ENCODE measurements around the gene KCTD10.

Gene KCTD10, protein sequence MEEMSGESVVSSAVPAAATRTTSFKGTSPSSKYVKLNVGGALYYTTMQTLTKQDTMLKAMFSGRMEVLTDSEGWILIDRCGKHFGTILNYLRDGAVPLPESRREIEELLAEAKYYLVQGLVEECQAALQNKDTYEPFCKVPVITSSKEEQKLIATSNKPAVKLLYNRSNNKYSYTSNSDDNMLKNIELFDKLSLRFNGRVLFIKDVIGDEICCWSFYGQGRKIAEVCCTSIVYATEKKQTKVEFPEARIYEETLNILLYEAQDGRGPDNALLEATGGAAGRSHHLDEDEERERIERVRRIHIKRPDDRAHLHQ

DNA sequence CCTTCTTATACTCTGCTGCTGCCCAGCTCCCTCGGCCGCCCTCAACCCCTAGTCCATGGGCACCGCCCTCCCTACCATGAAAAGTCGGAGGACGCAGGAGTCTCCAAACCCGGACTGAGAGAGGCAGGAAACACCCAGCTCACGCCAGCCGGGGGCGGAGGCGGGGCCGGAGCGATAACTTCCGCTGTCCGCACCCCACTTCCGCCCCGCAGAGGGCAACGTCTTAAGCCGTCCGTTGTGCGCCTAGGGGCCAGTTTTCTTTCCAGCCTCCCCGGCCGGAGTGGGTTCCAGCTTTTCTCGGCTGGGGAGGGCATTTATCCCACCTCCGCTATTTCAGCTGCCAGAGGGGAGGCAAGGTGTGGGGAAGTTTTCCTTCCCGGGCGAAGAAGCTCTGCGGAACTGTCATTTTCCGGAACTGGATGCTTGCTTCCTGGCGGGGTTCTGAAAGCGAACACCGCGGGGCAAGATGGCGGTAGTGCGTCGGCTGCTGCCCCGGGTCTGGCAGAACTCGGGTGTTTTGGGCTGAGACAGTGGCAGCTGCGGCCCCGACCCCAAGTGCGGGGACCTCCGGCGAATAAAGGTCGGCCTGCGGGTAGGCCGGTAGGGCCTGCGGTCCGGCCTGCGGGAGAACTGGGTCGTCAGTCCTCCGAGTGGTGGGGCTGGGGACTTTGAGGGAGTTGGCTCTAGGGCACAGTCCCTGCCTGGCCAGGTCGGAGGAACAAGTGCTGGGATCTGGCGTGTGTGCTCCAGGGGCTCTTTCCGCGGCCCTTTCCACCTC, at the start of gene KCTD10, which contains the start of gene UBE3B:
TSS of gene KCTD10 (minus strand) at position 116 of the 778 bp plus-strand sequence. CDS start at position 78, 38 bp downstream.
TSS of gene UBE3B (plus strand) at position 450 of the 778 bp plus-strand sequence. CDS start 5,918 bp downstream, outside the sequence.
- Mint-ChIP-seq H3K4me1 (peaks cover 40% of the 10 kb centered on the region), H3K4me3 (peak within 1 kb of the TSS; percentile 99), H3K27me3 (no peaks in the 10 kb centered on the region), H3K36me3 (ENCODE audit: insufficient read depth) (peaks cover 11% of the 10 kb centered on the region), H3K27ac (ENCODE audit: low read depth) (peak within 1 kb of the TSS; percentile 98), H3K9me3 (no peaks in the 10 kb centered on the region)
- ATAC-seq (replicated peaks; ENCODE audit: extremely low read depth, poor library complexity, severe bottlenecking) = peak; percentile 96
- DNase-seq (ENCODE audit: low spot score in 2 of 2) = peak; percentile 81 to 87

DNA sequence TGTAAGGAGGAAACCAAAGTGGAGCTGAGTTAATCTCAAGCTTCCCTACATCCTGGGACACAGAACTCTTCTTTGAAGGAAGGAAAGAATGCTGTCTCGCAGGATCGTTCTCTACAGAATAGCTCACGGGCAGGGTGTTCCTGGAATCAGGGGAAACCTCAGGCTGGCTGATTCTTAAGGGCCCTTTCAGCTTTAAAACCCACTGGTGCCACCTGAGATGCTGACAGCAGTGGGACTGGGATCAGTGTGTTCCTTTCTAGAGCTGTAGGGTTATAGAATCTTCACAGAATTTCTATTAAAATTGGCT, 48.1 kb upstream of the KCTD10 start:
- ATAC-seq (replicated peaks; ENCODE audit: extremely low read depth, poor library complexity, severe bottlenecking) = no peak
- H3K4me1 Mint-ChIP-seq = no peaks in the 10 kb centered on the region
- H3K36me3 Mint-ChIP-seq (ENCODE audit: insufficient read depth) = peaks cover 32% of the 10 kb centered on the region
- DNase-seq (ENCODE audit: low spot score in 2 of 2) = no peak
- H3K4me3 Mint-ChIP-seq = no peak overlapping the region
- H3K9me3 Mint-ChIP-seq = no peaks in the 10 kb centered on the region
- H3K27ac Mint-ChIP-seq (ENCODE audit: low read depth) = no peak overlapping the region
- no peaks in the 10 kb centered on the region for H3K27me3 Mint-ChIP-seq

DNA sequence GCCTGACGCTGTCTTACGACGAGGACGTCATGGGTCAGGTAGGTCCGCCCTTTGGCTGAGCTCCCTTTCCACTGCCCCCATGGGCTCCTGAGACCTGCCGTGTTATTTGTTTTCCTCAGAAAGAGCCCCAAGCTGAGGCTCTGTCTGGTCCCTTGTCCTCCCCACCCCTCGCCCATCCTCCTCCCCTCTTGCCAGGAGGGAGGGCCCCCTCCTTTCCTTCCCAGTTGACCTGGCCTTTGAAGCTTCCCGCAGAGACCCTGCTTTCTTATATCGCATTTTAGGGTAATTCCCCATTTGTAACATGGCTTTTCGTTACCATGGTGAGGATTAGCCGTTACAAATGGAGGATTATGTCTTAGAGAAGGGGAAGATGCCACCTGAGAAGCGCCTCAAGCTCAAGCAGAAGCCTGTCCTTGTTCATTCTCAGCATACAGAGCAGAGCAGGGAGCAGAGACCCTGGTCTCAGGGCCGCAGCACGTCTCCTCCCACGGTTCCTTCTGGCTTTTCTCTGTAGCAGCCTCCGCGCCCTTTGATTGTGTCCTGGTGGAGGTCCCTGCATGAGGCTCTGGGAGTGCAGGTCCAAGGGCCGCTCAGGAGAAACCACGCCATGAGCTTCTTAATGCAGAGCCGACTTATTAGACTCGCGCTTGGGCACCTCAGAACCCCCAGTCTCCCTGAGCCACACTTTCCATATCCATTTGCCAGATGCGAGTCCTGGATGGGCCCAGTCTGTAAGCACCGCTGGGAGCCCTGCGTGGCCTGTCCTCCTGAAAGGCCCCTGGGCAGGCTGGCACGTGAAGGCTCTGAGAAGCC, 47.6 kb upstream of the KCTD10 start:
- no peak overlapping the region for H3K27ac Mint-ChIP-seq (ENCODE audit: low read depth)
- no peak for ATAC-seq (replicated peaks; ENCODE audit: extremely low read depth, poor library complexity, severe bottlenecking)

DNA sequence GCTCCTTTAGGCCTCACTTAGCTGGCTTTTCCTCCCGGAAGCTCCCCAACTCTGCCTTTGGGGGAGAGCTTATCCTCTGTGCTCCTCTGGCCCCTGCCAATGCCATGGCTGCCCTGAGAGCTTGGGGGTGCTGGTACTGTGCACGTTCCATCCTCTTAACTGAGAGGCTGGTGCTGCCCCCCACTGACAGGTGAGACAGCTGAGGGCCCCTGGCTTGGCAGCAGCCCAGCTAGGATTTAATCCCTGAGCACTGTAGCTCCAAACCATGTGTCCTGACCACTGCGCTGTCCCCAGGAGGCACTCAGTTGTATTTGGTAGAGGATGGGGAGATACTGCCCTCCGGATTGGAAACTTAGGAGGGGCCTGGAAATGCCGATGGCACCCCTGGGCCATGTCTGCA, 46.4 kb upstream of the KCTD10 start:
- Mint-ChIP-seq H3K4me3 (no peak overlapping the region), H3K9me3 (no peaks in the 10 kb centered on the region), H3K4me1 (no peaks in the 10 kb centered on the region), H3K27me3 (no peaks in the 10 kb centered on the region), H3K36me3 (ENCODE audit: insufficient read depth) (peaks cover 23% of the 10 kb centered on the region), H3K27ac (ENCODE audit: low read depth) (no peak overlapping the region)
- no peak for DNase-seq (ENCODE audit: low spot score in 2 of 2)
- no peak for ATAC-seq (replicated peaks; ENCODE audit: extremely low read depth, poor library complexity, severe bottlenecking)

More for the DNA sequence above, 47.6 kb upstream of the KCTD10 start:
- H3K36me3 Mint-ChIP-seq (ENCODE audit: insufficient read depth) = peaks cover 29% of the 10 kb centered on the region
- DNase-seq (ENCODE audit: low spot score in 2 of 2) = no peak
- no peaks in the 10 kb centered on the region for H3K9me3 Mint-ChIP-seq
- H3K4me3 Mint-ChIP-seq = no peak overlapping the region
- H3K27me3 Mint-ChIP-seq = no peaks in the 10 kb centered on the region
- no peaks in the 10 kb centered on the region for H3K4me1 Mint-ChIP-seq

DNA sequence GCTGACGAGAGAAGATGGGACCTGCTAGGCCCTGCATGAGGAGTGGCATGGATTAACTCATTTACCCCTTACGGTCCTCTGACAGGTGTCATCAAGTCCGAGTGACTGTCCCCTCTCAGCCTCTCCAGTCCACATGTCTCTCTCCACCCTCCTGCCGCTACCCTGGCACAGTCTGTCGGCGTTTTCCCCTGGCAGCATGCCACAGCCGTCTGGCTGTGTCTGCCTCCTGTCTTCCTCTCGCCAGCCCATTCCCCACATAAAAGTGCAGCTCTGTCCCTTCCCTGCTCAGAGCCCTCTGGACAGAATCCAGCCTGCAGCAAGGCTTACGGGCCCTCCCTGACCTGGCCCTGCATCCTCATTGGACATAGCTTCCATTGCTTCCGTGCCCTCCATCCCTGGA, 46.0 kb upstream of the KCTD10 start:
- Mint-ChIP-seq H3K36me3 (ENCODE audit: insufficient read depth) (peaks cover 26% of the 10 kb centered on the region), H3K27ac (ENCODE audit: low read depth) (no peak overlapping the region), H3K4me1 (no peaks in the 10 kb centered on the region), H3K4me3 (no peak overlapping the region), H3K9me3 (no peaks in the 10 kb centered on the region), H3K27me3 (no peaks in the 10 kb centered on the region)
- no peak for ATAC-seq (replicated peaks; ENCODE audit: extremely low read depth, poor library complexity, severe bottlenecking)
- DNase-seq (ENCODE audit: low spot score in 2 of 2) = no peak

DNA sequence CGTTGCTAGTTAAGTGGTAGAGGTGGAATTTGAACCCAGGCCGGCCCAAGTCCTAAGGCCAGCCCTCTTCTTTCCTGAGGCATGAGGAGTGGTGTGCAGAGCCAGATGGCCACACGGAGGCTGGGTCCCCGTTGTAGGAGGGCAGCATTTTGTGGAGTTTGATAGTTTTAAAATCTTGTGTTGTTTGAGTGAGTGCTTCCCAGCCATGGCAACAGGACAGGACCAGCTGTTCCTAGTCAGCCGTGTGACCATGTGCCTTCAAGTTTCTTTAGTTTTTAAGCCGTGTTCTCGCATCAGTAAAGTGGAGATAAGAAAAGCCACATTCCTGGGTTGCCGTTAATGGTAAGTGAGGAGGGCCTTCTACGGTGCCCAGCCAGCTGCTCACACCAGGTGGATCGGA, 44.7 kb upstream of the KCTD10 start:
- Mint-ChIP-seq H3K4me3 (no peak overlapping the region), H3K4me1 (no peaks in the 10 kb centered on the region), H3K27me3 (no peaks in the 10 kb centered on the region), H3K9me3 (no peaks in the 10 kb centered on the region), H3K36me3 (ENCODE audit: insufficient read depth) (peaks cover 25% of the 10 kb centered on the region), H3K27ac (ENCODE audit: low read depth) (no peak overlapping the region)
- no peak for DNase-seq (ENCODE audit: low spot score in 2 of 2)
- ATAC-seq (replicated peaks; ENCODE audit: extremely low read depth, poor library complexity, severe bottlenecking) = no peak

DNA sequence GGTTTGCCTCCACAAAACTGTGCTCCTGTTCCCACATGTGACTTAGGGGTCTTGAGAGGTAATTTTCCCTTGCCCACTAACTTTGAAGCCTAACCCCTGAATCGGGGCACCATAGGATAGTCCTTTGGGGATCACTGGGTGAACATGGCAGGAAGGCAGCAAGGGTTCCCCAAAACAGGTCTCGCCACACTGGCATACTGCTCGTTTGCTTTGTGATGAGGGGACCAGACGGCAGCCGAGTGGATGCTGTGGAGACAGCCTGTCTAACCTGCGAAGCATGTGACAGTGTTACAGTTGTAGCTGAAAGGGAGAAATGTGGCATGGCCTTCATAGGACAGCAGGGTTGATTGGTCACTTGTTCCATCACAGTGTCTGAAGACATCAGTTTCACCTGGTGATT, 42.7 kb upstream of the KCTD10 start:
- no peaks in the 10 kb centered on the region for H3K4me1 Mint-ChIP-seq
- peaks cover 25% of the 10 kb centered on the region for H3K36me3 Mint-ChIP-seq (ENCODE audit: insufficient read depth)
- H3K9me3 Mint-ChIP-seq = no peaks in the 10 kb centered on the region
- H3K27me3 Mint-ChIP-seq = no peaks in the 10 kb centered on the region
- DNase-seq (ENCODE audit: low spot score in 2 of 2) (no peak), ATAC-seq (replicated peaks; ENCODE audit: extremely low read depth, poor library complexity, severe bottlenecking) (no peak)
- H3K27ac Mint-ChIP-seq (ENCODE audit: low read depth) = no peak overlapping the region
- no peak overlapping the region for H3K4me3 Mint-ChIP-seq

DNA sequence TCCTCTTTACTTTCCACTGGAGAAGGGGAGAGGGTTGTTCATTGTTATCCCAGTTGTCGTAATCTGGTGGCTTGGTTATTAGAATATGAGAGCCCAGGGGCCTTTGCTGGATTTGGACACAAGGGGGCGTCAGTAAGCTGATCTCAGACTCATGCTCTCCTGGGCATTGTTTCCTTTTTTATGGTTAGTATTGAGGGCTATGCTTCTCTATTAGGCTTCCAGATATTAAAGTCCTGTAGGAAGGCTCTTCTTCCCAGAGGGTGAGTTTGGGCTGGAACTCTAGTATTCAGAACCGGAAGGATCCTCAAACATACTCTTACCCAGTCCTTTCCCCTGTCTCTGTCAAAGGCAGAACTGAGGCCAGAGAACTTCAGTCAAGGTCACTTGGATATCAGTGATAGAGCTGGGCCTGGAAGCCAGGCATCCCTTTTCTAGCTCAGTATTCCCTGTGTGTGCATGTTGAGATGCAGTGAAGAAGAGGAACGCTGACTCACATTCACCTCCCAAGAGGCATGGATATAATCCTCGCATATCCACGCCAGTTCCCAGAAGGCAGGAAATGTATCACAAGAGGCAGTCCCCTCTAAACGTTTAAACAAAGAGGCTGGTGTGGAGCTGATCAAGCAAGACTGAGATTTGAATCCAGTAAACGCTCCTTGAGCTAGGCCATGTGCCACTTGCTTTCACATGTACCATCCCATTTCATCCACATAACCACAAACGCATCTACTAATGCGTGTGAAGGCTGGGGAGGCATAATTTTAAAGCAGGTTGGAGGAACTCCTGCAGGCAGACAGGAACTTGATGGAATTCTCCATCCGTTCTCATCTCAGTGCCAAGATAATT, 41.9 kb upstream of the KCTD10 start:
- no peak overlapping the region for H3K27ac Mint-ChIP-seq (ENCODE audit: low read depth)
- no peaks in the 10 kb centered on the region for H3K27me3 Mint-ChIP-seq
- H3K4me1 Mint-ChIP-seq = no peaks in the 10 kb centered on the region
- H3K4me3 Mint-ChIP-seq = no peak overlapping the region
- peak; percentile 38 for DNase-seq (ENCODE audit: low spot score in 2 of 2)
- H3K36me3 Mint-ChIP-seq (ENCODE audit: insufficient read depth) = peaks cover 28% of the 10 kb centered on the region
- H3K9me3 Mint-ChIP-seq = no peaks in the 10 kb centered on the region
- ATAC-seq (replicated peaks; ENCODE audit: extremely low read depth, poor library complexity, severe bottlenecking) = no peak

DNA sequence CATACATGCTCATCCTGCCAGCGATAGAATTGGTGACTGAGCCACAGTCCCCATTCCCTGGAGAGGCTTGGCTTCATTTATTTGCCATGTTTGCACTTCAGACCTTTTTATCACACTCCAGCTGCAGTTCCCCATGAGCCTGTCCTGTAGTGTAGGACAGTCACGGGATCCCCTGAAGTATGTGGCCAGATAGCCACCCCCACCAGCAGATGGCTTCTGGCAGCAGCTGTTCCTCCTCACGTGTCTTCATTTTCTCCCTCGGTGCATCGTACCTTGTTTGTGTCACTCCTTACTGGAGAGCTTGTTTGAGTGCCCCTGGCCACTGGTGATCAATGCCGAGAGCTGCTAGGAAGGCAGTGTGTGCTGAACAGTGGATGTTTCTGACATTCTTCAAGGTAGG, 40.5 kb upstream of the KCTD10 start:
- ATAC-seq (replicated peaks; ENCODE audit: extremely low read depth, poor library complexity, severe bottlenecking) (no peak), DNase-seq (ENCODE audit: low spot score in 2 of 2) (no peak)
- no peak overlapping the region for H3K27ac Mint-ChIP-seq (ENCODE audit: low read depth)
- H3K4me1 Mint-ChIP-seq = no peaks in the 10 kb centered on the region
- H3K4me3 Mint-ChIP-seq = no peak overlapping the region
- H3K9me3 Mint-ChIP-seq = no peaks in the 10 kb centered on the region
- no peaks in the 10 kb centered on the region for H3K27me3 Mint-ChIP-seq
- H3K36me3 Mint-ChIP-seq (ENCODE audit: insufficient read depth) = peaks cover 35% of the 10 kb centered on the region

DNA sequence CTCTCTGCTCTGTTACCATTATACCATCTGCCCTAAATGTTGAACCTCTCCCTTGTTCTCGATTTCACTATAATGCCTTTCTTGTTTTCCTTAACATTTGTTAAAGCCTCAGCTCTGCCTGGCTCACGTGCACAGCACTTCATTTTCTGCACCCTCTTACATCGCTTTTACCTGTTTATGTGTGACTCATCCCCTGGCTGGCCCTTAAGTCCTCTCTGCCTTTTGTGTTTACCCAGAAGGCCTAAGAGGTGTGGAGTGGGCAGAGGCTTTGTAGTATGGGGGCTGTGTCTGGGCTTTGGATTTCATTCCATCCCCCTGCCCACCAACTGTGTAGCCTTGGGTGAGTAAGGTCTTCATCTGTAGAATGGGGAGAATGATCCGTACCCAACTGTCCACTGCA, 36.9 kb upstream of the KCTD10 start:
- no peak for DNase-seq (ENCODE audit: low spot score in 2 of 2)
- H3K36me3 Mint-ChIP-seq (ENCODE audit: insufficient read depth) = peaks cover 46% of the 10 kb centered on the region
- no peak for ATAC-seq (replicated peaks; ENCODE audit: extremely low read depth, poor library complexity, severe bottlenecking)
- H3K4me3 Mint-ChIP-seq = no peak overlapping the region
- no peaks in the 10 kb centered on the region for H3K27me3 Mint-ChIP-seq
- no peak overlapping the region for H3K27ac Mint-ChIP-seq (ENCODE audit: low read depth)
- H3K9me3 Mint-ChIP-seq = no peaks in the 10 kb centered on the region
- no peaks in the 10 kb centered on the region for H3K4me1 Mint-ChIP-seq

DNA sequence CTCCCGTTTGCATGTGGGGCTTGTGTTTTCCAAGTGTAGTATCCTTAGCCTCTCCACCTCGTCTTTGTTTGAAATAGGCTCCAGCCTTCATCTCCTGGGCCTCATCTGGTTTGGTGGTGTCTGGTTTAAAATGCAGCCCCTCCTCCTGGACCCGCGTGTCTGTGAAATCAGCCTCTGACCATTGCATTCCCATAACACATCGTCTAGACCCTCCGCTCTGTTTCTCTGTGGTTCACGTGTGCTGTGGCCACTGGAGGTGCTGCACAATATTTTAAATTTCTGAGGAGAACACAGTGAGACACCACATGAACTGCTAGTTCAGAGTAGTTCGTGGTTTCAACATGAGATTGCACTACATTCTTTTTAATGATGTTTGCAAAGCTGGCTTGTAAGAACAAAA, 36.0 kb upstream of the KCTD10 start:
- H3K9me3 Mint-ChIP-seq = no peaks in the 10 kb centered on the region
- H3K27me3 Mint-ChIP-seq = no peaks in the 10 kb centered on the region
- no peak overlapping the region for H3K4me3 Mint-ChIP-seq
- ATAC-seq (replicated peaks; ENCODE audit: extremely low read depth, poor library complexity, severe bottlenecking) = no peak
- H3K36me3 Mint-ChIP-seq (ENCODE audit: insufficient read depth) = peaks cover 49% of the 10 kb centered on the region
- no peaks in the 10 kb centered on the region for H3K4me1 Mint-ChIP-seq
- no peak overlapping the region for H3K27ac Mint-ChIP-seq (ENCODE audit: low read depth)
- no peak for DNase-seq (ENCODE audit: low spot score in 2 of 2)

DNA sequence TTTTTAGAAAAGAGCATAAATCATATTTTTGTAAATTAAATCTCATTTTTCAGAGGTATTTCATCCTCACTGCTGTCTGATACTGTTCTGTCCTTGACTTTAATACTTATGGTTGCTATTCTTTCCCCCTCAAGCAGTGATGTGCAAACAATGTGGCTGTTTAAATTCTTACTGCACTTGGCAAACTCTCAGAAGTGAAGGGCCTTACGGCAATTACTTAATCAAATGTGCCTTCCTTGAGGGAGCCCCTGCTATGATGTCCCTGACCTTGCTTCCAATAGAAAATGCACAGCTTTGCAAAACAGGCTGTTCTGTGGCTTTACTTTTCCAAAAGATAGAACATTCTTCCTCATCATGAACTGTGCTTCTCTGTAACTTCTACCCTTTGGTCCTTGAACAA, 35.5 kb upstream of the KCTD10 start:
- Mint-ChIP-seq H3K27me3 (no peaks in the 10 kb centered on the region), H3K27ac (ENCODE audit: low read depth) (no peak overlapping the region), H3K4me1 (no peaks in the 10 kb centered on the region), H3K9me3 (no peaks in the 10 kb centered on the region), H3K36me3 (ENCODE audit: insufficient read depth) (peaks cover 52% of the 10 kb centered on the region), H3K4me3 (no peak overlapping the region)
- DNase-seq (ENCODE audit: low spot score in 2 of 2) (no peak), ATAC-seq (replicated peaks; ENCODE audit: extremely low read depth, poor library complexity, severe bottlenecking) (no peak)
